K562 (cell line): ENCODE data around the gene PRR35. TPM values are rescaled to one million over a fixed set of nuclear protein-coding genes. Genes with fewer than 3 reads are reported as not detected.
A peak's percentile ranks its signal among the peaks of the same experiment; 100 is the strongest.

ENCODE experiments used
- ADNP ChIP-seq: fragments of 200-800 bp; sonication (Bioruptor generic); IDR thresholded peaks from 2 replicates; pipeline ENCODE4 v1.6.1; 2016; ENCODE audit warnings: missing genetic modification characterization, missing compliant biosample characterization
- CBX3 ChIP-seq, 2 experiments: IDR thresholded peaks; 1 replicate in 1 of 2; 2 replicates in 1 of 2; pipeline ENCODE4 v1.6.1; 2012; ENCODE audit warnings: inconsistent platforms in 2 of 2, low read length in 2 of 2, borderline replicate concordance in 1 of 2, control low read depth in 1 of 2
- CHD2 ChIP-seq: IDR thresholded peaks from 2 replicates; pipeline ENCODE4 v1.6.1; 2011; ENCODE audit warnings: low read depth, low read length
- CREBBP ChIP-seq: IDR thresholded peaks from one replicate; pipeline ENCODE4 v1.6.1; 2012; ENCODE audit warnings: low read depth, mild to moderate bottlenecking, control low read depth, inconsistent platforms, low read length
- ELF1 ChIP-seq: fragments of 200-800 bp; sonication (Bioruptor generic); IDR thresholded peaks from 2 replicates; pipeline ENCODE4 v1.6.1; 2016; ENCODE audit warnings: missing genetic modification characterization, missing compliant biosample characterization
- GABPB2 ChIP-seq: fragments of 250-450 bp; sonication (Bioruptor Pico); conservative IDR thresholded peaks from 2 replicates; pipeline ENCODE4 v1.5.1; 2021; ENCODE audit warnings: mild to moderate bottlenecking
- HEY1 ChIP-seq: fragments of 250-450 bp; sonication (Bioruptor Pico); IDR thresholded peaks from 2 replicates; pipeline ENCODE4 v1.5.0; 2020; ENCODE audit warnings: mild to moderate bottlenecking, moderate library complexity, borderline replicate concordance
- HLTF ChIP-seq: fragments of 450-650 bp; IDR thresholded peaks from 2 replicates; pipeline ENCODE4 v1.6.1; 2016
- MAFF ChIP-seq: IDR thresholded peaks from 2 replicates; pipeline ENCODE4 v1.6.1; 2012; ENCODE audit warnings: low read length, improper control_type of control experiment
- MTA3 ChIP-seq: fragments of 450-650 bp; formaldehyde crosslinking; IDR thresholded peaks from 2 replicates; pipeline ENCODE4 v1.6.1; 2017; ENCODE audit warnings: mild to moderate bottlenecking, borderline replicate concordance
- PHF8 ChIP-seq: fragments of 200-600 bp; sonication (generic); IDR thresholded peaks from 2 replicates; pipeline ENCODE4 v1.6.1; 2012; ENCODE audit warnings: mixed run types, mild to moderate bottlenecking, inconsistent platforms, low read length, moderate library complexity, borderline replicate concordance
- PHTF2 ChIP-seq: fragments of 250-450 bp; sonication (Bioruptor Pico); IDR thresholded peaks from 2 replicates; pipeline ENCODE4 v1.5.0; 2021; ENCODE audit warnings: mild to moderate bottlenecking
- POLR2AphosphoS5 ChIP-seq: IDR thresholded peaks from 2 replicates; pipeline ENCODE4 v1.6.1; 2011; ENCODE audit warnings: mild to moderate bottlenecking, low read depth, low read length, moderate library complexity; ENCODE audit not compliant: control insufficient read depth, insufficient read depth
- PRPF4 ChIP-seq: fragments of 200-400 bp; formaldehyde crosslinking; IDR thresholded peaks from one replicate; pipeline ENCODE4 v1.6.1; 2017; ENCODE audit warnings: low read length, low read depth, mild to moderate bottlenecking; ENCODE audit not compliant: insufficient read depth, poor library complexity, severe bottlenecking
- RAD21 ChIP-seq, 2 experiments: fragments of 250-450 bp in 1 of 2; fragments of 450-650 bp in 1 of 2; sonication (Bioruptor Pico) in 1 of 2; formaldehyde crosslinking in 1 of 2; IDR thresholded peaks in 1 of 2; conservative IDR thresholded peaks in 1 of 2; 2 replicates each; pipeline versions ENCODE4 v1.4.0 to v1.8.0; 2020 to 2022; ENCODE audit warnings: mild to moderate bottlenecking in 2 of 2, moderate library complexity in 1 of 2
- SAP30 ChIP-seq: fragments of 200-600 bp; sonication (generic); IDR thresholded peaks from 2 replicates; pipeline ENCODE4 v1.6.1; 2012; ENCODE audit warnings: borderline replicate concordance, low read depth, mild to moderate bottlenecking, moderate library complexity, low read length, control low read depth, inconsistent platforms; ENCODE audit not compliant: insufficient read depth, poor library complexity, severe bottlenecking
- SMAD2 ChIP-seq: fragments of 150-350 bp; IDR thresholded peaks from 2 replicates; pipeline ENCODE4 v1.6.1; 2014; ENCODE audit warnings: low read depth, mild to moderate bottlenecking, low read length
- TRIM28 ChIP-seq: fragments of 450-650 bp; IDR thresholded peaks from 2 replicates; pipeline ENCODE4 v1.6.1; 2017
- ZBTB17 ChIP-seq: fragments of 450-650 bp; formaldehyde crosslinking; IDR thresholded peaks from 2 replicates; pipeline ENCODE4 v1.4.0; 2020; ENCODE audit warnings: mild to moderate bottlenecking
- ZBTB7A ChIP-seq: IDR thresholded peaks from 2 replicates; pipeline ENCODE4 v1.6.1; 2011; ENCODE audit warnings: low read depth, mild to moderate bottlenecking, low read length, moderate library complexity, borderline replicate concordance; ENCODE audit not compliant: control insufficient read depth
- ZFP36 ChIP-seq: fragments of 150-350 bp; IDR thresholded peaks from 2 replicates; pipeline ENCODE4 v1.6.1; 2018; ENCODE audit warnings: low read length, low read depth; ENCODE audit not compliant: partially characterized antibody
- ZNF174 ChIP-seq: fragments of 250-450 bp; sonication (Bioruptor Pico); IDR thresholded peaks from 2 replicates; pipeline ENCODE4 v1.4.0; 2020; ENCODE audit warnings: mild to moderate bottlenecking
- ZNF24 ChIP-seq: fragments of 450-650 bp; IDR thresholded peaks from 2 replicates; pipeline ENCODE4 v1.6.1; 2016
- ZNF282 ChIP-seq: sonication (generic); formaldehyde crosslinking; IDR thresholded peaks from 2 replicates; pipeline ENCODE4 v1.8.1; 2023; ENCODE audit warnings: missing genetic modification reagents
- ZNF551 ChIP-seq: fragments of 250-450 bp; sonication (Bioruptor Pico); IDR thresholded peaks from 2 replicates; pipeline ENCODE4 v1.5.0; 2021; ENCODE audit warnings: mild to moderate bottlenecking, moderate library complexity
- ZNF76 ChIP-seq: fragments of 250-450 bp; sonication (Bioruptor Pico); IDR thresholded peaks from 2 replicates; pipeline ENCODE4 v1.4.0; 2020; ENCODE audit warnings: mild to moderate bottlenecking, moderate library complexity, borderline replicate concordance
- ZNF785 ChIP-seq: fragments of 250-450 bp; sonication (Bioruptor Pico); IDR thresholded peaks from 2 replicates; pipeline ENCODE4 v1.4.0; 2020; ENCODE audit warnings: mild to moderate bottlenecking
- polyA plus RNA-seq, 8 experiments: library from polyadenylated mRNA; depleted of rRNA in 4 of 8; stranded (reverse) in 5 of 8; unstranded in 3 of 8; fragments of >200 nt; fragmentation: Nextera tagmentation in 2 of 8; fragmentation: Illumina TruSeq in 1 of 8; extraction: Ambion mirVana in 2 of 8; extraction: Trizol in 1 of 8; gene quantifications; 2 replicates each; pipeline versions ENCODE4 v1.2.1 to v1.2.3, GENCODE V29; 2011 to 2014; ENCODE audit warnings: inconsistent platforms in 1 of 8, missing spikeins in 1 of 8
- total RNA-seq, 7 experiments: library from RNA; depleted of rRNA in 6 of 7; stranded (reverse); fragments of >200 nt in 6 of 7; fragmentation: Illumina TruSeq in 2 of 7; extraction: Trizol in 2 of 7; gene quantifications; 2 replicates each; pipeline versions ENCODE4 v1.2.1 to v1.2.3, GENCODE V29; 2011 to 2021; ENCODE audit warnings: low replicate concordance in 1 of 7
- TF ChIP-seq, protein P1 (sequence below), 2 experiments: fragments of 200-800 bp in 1 of 2; sonication (Bioruptor generic) in 1 of 2; sonication (generic) in 1 of 2; formaldehyde crosslinking in 1 of 2; IDR thresholded peaks in 1 of 2; conservative IDR thresholded peaks in 1 of 2; 2 replicates each; pipeline versions ENCODE4 v1.5.0 to v1.6.1; 2016 to 2020; ENCODE audit warnings: missing compliant biosample characterization in 1 of 2, missing genetic modification characterization in 1 of 2, missing genetic modification reagents in 1 of 2
- TF ChIP-seq, protein P2 (sequence below): fragments of 250-450 bp; sonication (Bioruptor Pico); IDR thresholded peaks from 2 replicates; pipeline ENCODE4 v1.4.0; 2020; ENCODE audit warnings: borderline replicate concordance

Gene PRR35
- total and polyA plus RNA-seq, 9 of the 15 experiments (the other 6 are each of a cell fraction or from before 2014, with no cell fraction given): 0.17 to 0.45 (median 0.21) TPM; not detected in 5

DNA sequence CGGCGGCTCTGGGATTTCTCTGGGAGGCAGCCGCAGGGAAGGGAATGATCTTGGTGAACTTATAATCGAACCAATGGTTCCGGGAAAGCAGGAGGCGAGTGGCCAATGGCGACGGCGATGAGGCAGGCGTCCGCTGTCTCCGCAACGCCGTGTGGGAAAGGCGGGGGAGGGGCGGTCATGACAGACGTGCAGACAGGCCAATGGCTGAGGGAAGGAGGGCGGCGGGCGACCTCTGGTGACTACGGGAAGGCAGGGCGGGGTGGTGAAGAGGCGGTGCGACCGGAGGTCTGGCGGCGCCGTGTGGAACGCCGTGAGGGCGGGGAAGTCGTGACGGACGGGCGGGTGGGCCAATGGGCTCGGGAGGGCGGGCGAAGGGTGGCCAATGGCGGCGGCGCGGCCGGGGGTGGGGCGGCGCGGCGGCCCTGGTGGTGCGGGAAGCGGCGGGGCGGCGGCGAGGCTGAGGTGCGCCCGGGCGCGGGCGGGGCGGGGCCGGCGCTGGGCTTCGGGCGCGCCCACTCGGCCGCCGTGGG, 29.5 kb downstream of the PRR35 start, which contains the start of gene RAB40C (continued):
- TF ChIP-seq, protein P1, sequence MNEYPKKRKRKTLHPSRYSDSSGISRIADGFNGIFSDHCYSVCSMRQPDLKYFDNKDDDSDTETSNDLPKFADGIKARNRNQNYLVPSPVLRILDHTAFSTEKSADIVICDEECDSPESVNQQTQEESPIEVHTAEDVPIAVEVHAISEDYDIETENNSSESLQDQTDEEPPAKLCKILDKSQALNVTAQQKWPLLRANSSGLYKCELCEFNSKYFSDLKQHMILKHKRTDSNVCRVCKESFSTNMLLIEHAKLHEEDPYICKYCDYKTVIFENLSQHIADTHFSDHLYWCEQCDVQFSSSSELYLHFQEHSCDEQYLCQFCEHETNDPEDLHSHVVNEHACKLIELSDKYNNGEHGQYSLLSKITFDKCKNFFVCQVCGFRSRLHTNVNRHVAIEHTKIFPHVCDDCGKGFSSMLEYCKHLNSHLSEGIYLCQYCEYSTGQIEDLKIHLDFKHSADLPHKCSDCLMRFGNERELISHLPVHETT (CRISPR knock-in tag; conservative IDR thresholded peaks at IDR 0.05 in 1 of 2, IDR thresholded peaks at IDR 0.05 in 1 of 2): peak in 1 of 2 experiments; percentile 93; a peak in 2 of 4 replicates
- no peak for TF ChIP-seq PRPF4
- no peak for TF ChIP-seq ZNF76 (CRISPR knock-in tag)
- TF ChIP-seq, protein P2, sequence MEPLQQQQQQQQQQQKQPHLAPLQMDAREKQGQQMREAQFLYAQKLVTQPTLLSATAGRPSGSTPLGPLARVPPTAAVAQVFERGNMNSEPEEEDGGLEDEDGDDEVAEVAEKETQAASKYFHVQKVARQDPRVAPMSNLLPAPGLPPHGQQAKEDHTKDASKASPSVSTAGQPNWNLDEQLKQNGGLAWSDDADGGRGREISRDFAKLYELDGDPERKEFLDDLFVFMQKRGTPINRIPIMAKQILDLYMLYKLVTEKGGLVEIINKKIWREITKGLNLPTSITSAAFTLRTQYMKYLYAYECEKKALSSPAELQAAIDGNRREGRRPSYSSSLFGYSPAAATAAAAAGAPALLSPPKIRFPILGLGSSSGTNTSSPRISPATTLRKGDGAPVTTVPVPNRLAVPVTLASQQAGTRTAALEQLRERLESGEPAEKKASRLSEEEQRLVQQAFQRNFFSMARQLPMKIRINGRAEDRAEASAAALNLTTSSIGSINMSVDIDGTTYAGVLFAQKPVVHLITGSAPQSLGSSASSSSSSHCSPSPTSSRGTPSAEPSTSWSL (CRISPR knock-in tag): no peak
- no peak for TF ChIP-seq HEY1 (CRISPR knock-in tag)
- TF ChIP-seq ZBTB17 (CRISPR knock-in tag): no peak
- no peak for TF ChIP-seq ZFP36
- TF ChIP-seq PHTF2 (CRISPR knock-in tag): no peak
- TF ChIP-seq ZNF282 (CRISPR knock-in tag): no peak
- TF ChIP-seq SAP30: no peak
- no peak for TF ChIP-seq MTA3
- no peak for TF ChIP-seq CREBBP
- no peak for TF ChIP-seq CBX3 (IDR thresholded peaks at IDR 0.05; ENCODE audit: borderline replicate concordance in 1 of 2, low read length in 2 of 2)
- no peak for TF ChIP-seq ZNF551 (CRISPR knock-in tag)
- no peak for TF ChIP-seq ELF1 (tag)
- TF ChIP-seq ADNP (tag): no peak
- TF ChIP-seq MAFF: no peak
- peak; percentile 29; the same call in 1 of the 2 replicates for TF ChIP-seq ZBTB7A
- no peak for TF ChIP-seq ZNF24
- TF ChIP-seq HLTF: no peak
- TF ChIP-seq SMAD2: no peak
- TF ChIP-seq GABPB2 (CRISPR knock-in tag): no peak
- TF ChIP-seq TRIM28: no peak
- TF ChIP-seq RAD21 (CRISPR knock-in tag; conservative IDR thresholded peaks at IDR 0.05 in 1 of 2, IDR thresholded peaks at IDR 0.05 in 1 of 2): no peak
- TF ChIP-seq POLR2AphosphoS5: no peak
- no peak for TF ChIP-seq ZNF785 (CRISPR knock-in tag)
- TF ChIP-seq ZNF174 (CRISPR knock-in tag): no peak
- peak; percentile 87 for TF ChIP-seq CHD2
- TF ChIP-seq PHF8: no peak
